LHCN-M2 (cell line): ENCODE results near the gene MYO1D. TPM values are rescaled to one million over a fixed set of nuclear protein-coding genes. Genes with fewer than 3 reads are reported as not detected.

Source experiments
- DNase-seq: peaks from one replicate; pipeline ENCODE4 v3.0.0-alpha.2; 2012; ENCODE audit warnings: low read depth
- total RNA-seq: library from RNA; depleted of rRNA; stranded (reverse); fragments of >200 nt; gene quantifications from 2 replicates; pipeline ENCODE4 v1.2.3, GENCODE V29; 2014

MYO1D gene
- total RNA-seq, 1 experiment from 2014 or later: 35.1 TPM

- DNase-seq: no peak
These were observed 364.6 kb downstream of the MYO1D start for GRCh38 chr17:32512328-32512727.

GRCh38 chr17:32510466-32510865 is 366.5 kb downstream of the MYO1D start:
- DNase-seq: no peak

GRCh38 chr17:32508926-32509325 is 368.0 kb downstream of the MYO1D start:
- DNase-seq: no peak

- DNase-seq: peak; percentile 73
These were observed 372.5 kb downstream of the MYO1D start for GRCh38 chr17:32504166-32504990.

- DNase-seq: peak; percentile 81
These were observed 373.4 kb downstream of the MYO1D start for GRCh38 chr17:32503251-32504165.

GRCh38 chr17:32502710-32503109 is 374.2 kb downstream of the MYO1D start:
- DNase-seq: peak; percentile 51

- DNase-seq: no peak
These were observed 374.9 kb downstream of the MYO1D start for GRCh38 chr17:32502013-32502412.

- DNase-seq: no peak
These were observed 378.5 kb downstream of the MYO1D start for GRCh38 chr17:32498391-32498790.

- peak; percentile 74 for DNase-seq
These were observed 379.3 kb downstream of the MYO1D start for GRCh38 chr17:32497431-32498205.

GRCh38 chr17:32496395-32497073 is 380.4 kb downstream of the MYO1D start:
- peak; percentile 97 for DNase-seq

- no peak for DNase-seq
These were observed 381.3 kb downstream of the MYO1D start for GRCh38 chr17:32495359-32496231.

GRCh38 chr17:32494621-32495358 is 382.1 kb downstream of the MYO1D start:
- DNase-seq: peak; percentile 60

- DNase-seq: no peak
These were observed 382.9 kb downstream of the MYO1D start for GRCh38 chr17:32493976-32494513.

- no peak for DNase-seq
These were observed 383.4 kb downstream of the MYO1D start for GRCh38 chr17:32493571-32493970.

- no peak for DNase-seq
These were observed 384.2 kb downstream of the MYO1D start for GRCh38 chr17:32492648-32493289.

- DNase-seq: no peak
These were observed 384.7 kb downstream of the MYO1D start for GRCh38 chr17:32492264-32492589.

- DNase-seq: no peak
These were observed 385.3 kb downstream of the MYO1D start for GRCh38 chr17:32491371-32492263.

GRCh38 chr17:32490101-32490482 is 386.8 kb downstream of the MYO1D start:
- no peak for DNase-seq
